IMR-90 (cell line): Measurements from ENCODE around the gene TSKU. TPM values are rescaled to one million over a fixed set of nuclear protein-coding genes. Genes with fewer than 3 reads are reported as not detected.
"Not testable (repeated sequence)": the region's sequence is repeated elsewhere in the genome, so short reads cannot be mapped to it uniquely, and the experiment has no call there.

ENCODE experiments used
- ATAC-seq: fragments of 200-7000 bp; cut with Tn5 transposase; 2 replicates; pipeline ENCODE4 v1.9.1; 2020; ENCODE audit warnings: low read depth, mild to moderate bottlenecking, moderate library complexity
- BruUV-seq: library from RNA; stranded (reverse); fragments of 400-500 nt; replicated peaks from 2 replicates; lab custom pipeline; 2021; lab: Mats Ljungman, UMichigan
- CTCF ChIA-PET: fragments of 300-600 bp; formaldehyde crosslinking; extraction: SDS; loops from one replicate; lab custom pipeline; 2021; ENCODE audit warnings: antibody characterized with exemption; lab: Yijun Ruan, JAX
- POLR2A ChIA-PET: fragments of 300-600 bp; sonication (Branson Sonifier 250); formaldehyde crosslinking; loops from one replicate; lab custom pipeline; 2022; ENCODE audit warnings: antibody characterized with exemption; ENCODE audit not compliant: unreplicated experiment; lab: Charles Lee
- DNase-seq: peaks from one replicate; pipeline ENCODE4 v3.0.0; 2013
- H2AFZ ChIP-seq: replicated peaks from 2 replicates; pipeline ENCODE3; 2013; ENCODE audit warnings: low read length, mild to moderate bottlenecking; ENCODE audit not compliant: poor library complexity
- H2AK5ac ChIP-seq: 2 replicates; pipeline ENCODE4 v1.6.1; 2013; ENCODE audit warnings: low read depth, low read length, inconsistent platforms
- H2AK9ac ChIP-seq: replicated peaks from 2 replicates; pipeline ENCODE3; 2013; ENCODE audit warnings: mild to moderate bottlenecking, low read depth, low read length, moderate library complexity; ENCODE audit not compliant: poor library complexity
- H2BK120ac ChIP-seq: 2 replicates; pipeline ENCODE4 v1.6.1; 2013; ENCODE audit warnings: low read depth, low read length, inconsistent platforms
- H2BK15ac ChIP-seq: 3 replicates; pipeline ENCODE4 v1.6.1; 2013; ENCODE audit warnings: low read depth, low read length, inconsistent platforms
- H2BK20ac ChIP-seq: 2 replicates; pipeline ENCODE4 v1.6.1; 2013; ENCODE audit warnings: low read depth, mild to moderate bottlenecking, inconsistent platforms, low read length, moderate library complexity
- H2BK5ac ChIP-seq: 2 replicates; pipeline ENCODE4 v1.6.1; 2013; ENCODE audit warnings: mild to moderate bottlenecking, low read depth, low read length, inconsistent platforms; ENCODE audit not compliant: poor library complexity, severe bottlenecking
- H3K14ac ChIP-seq: replicated peaks from 2 replicates; pipeline ENCODE4 v1.6.1; 2013; ENCODE audit warnings: low read depth, low read length, inconsistent platforms
- H3K18ac ChIP-seq: 2 replicates; pipeline ENCODE4 v1.6.1; 2013; ENCODE audit warnings: low read depth, low read length, control low read depth
- H3K23ac ChIP-seq: 2 replicates; pipeline ENCODE4 v1.6.1; 2013; ENCODE audit warnings: low read depth, low read length, inconsistent platforms
- H3K27ac ChIP-seq: 2 replicates; pipeline ENCODE4 v1.5.1; 2013; ENCODE audit warnings: mild to moderate bottlenecking, control low read depth, low read length; ENCODE audit not compliant: insufficient read depth
- H3K27me3 ChIP-seq: 2 replicates; pipeline ENCODE4 v1.6.1; 2013; ENCODE audit warnings: low read length; ENCODE audit not compliant: control insufficient read depth, insufficient read depth
- H3K36me3 ChIP-seq: 2 replicates; pipeline ENCODE4 v1.6.1; 2013; ENCODE audit warnings: low read length, mixed read lengths; ENCODE audit not compliant: control insufficient read depth, insufficient read depth
- H3K4ac ChIP-seq: 2 replicates; pipeline ENCODE4 v1.6.1; 2013; ENCODE audit warnings: low read depth, low read length, inconsistent platforms
- H3K4me1 ChIP-seq: 2 replicates; pipeline ENCODE4 v1.6.1; 2013; ENCODE audit warnings: low read length, mixed read lengths; ENCODE audit not compliant: control insufficient read depth, insufficient read depth
- H3K4me2 ChIP-seq: 2 replicates; pipeline ENCODE4 v1.6.1; 2013; ENCODE audit warnings: low read depth, mild to moderate bottlenecking, control low read depth, low read length, moderate library complexity
- H3K4me3 ChIP-seq: 2 replicates; pipeline ENCODE4 v1.5.1; 2013; ENCODE audit warnings: low read depth, mild to moderate bottlenecking, control low read depth, low read length, moderate library complexity; ENCODE audit not compliant: insufficient read depth
- H3K56ac ChIP-seq: 2 replicates; pipeline ENCODE4 v1.6.1; 2013; ENCODE audit warnings: low read length, inconsistent platforms; ENCODE audit not compliant: insufficient read depth; ENCODE audit errors: extremely low read depth
- H3K79me1 ChIP-seq, 2 experiments: 2 replicates each; pipeline ENCODE4 v1.6.1; 2013; ENCODE audit warnings: low read length in 2 of 2, inconsistent platforms in 1 of 2, low read depth in 1 of 2
- H3K9ac ChIP-seq: 2 replicates; pipeline ENCODE4 v1.6.1; 2013; ENCODE audit warnings: low read depth, low read length, control low read depth
- H3K9me1 ChIP-seq: 2 replicates; pipeline ENCODE4 v1.6.1; 2013; ENCODE audit warnings: low read length, inconsistent platforms; ENCODE audit not compliant: insufficient read depth
- H3K9me3 ChIP-seq: 2 replicates; pipeline ENCODE4 v1.6.1; 2013; ENCODE audit warnings: low read length; ENCODE audit not compliant: control insufficient read depth, insufficient read depth
- H4K20me1 ChIP-seq: 2 replicates; pipeline ENCODE4 v1.6.1; 2013; ENCODE audit warnings: low read length, inconsistent platforms; ENCODE audit not compliant: insufficient read depth
- H4K5ac ChIP-seq: 2 replicates; pipeline ENCODE4 v1.6.1; 2013; ENCODE audit warnings: mild to moderate bottlenecking, low read depth, low read length, control low read depth
- H4K8ac ChIP-seq, 2 experiments: 2 replicates each; pipeline ENCODE4 v1.6.1; 2013; ENCODE audit warnings: low read depth in 2 of 2, low read length in 2 of 2, control low read depth in 1 of 2, inconsistent platforms in 1 of 2
- H4K91ac ChIP-seq: 2 replicates; pipeline ENCODE4 v1.6.1; 2013; ENCODE audit warnings: low read depth, low read length, inconsistent platforms; ENCODE audit not compliant: insufficient read depth
- WGBS, 2 experiments: methylation state at CpG; one replicate each; pipeline versions ENCODE4 v1.1.5 to v1.1.7; 2013; ENCODE audit warnings: missing lambda C conversion rate in 2 of 2; ENCODE audit not compliant: insufficient read length in 1 of 2; ENCODE audit errors: extremely low coverage in 2 of 2; 5-methylcytosine and 5-hydroxymethylcytosine counted together
- dilution Hi-C: fragments of 300-500 bp; cut with HindIII; formaldehyde crosslinking; loops from one replicate; pipeline ENCODE4 v1.14.3; 2018; ENCODE audit warnings: low sequenced_read_pairs; ENCODE audit not compliant: unreplicated experiment
- in situ Hi-C: fragments of 300-500 bp; cut with MboI; formaldehyde crosslinking; loops from 3 replicates; pipeline ENCODE4 v1.14.3; 2019; ENCODE audit warnings: low sequenced_read_pairs, inconsistent platforms, mixed read lengths
- intact Hi-C: fragments of 100-400 bp; cut with micrococcal nuclease; formaldehyde crosslinking; loops from 2 replicates; pipeline ENCODE4 v1.10.0; 2022
- polyA plus RNA-seq, 3 experiments: library from polyadenylated mRNA; depleted of rRNA; stranded (reverse); fragments of >200 nt; gene quantifications; 2 replicates each; pipeline ENCODE4 v1.2.3, GENCODE V29; 2012; ENCODE audit warnings: low replicate concordance in 1 of 3
- total RNA-seq: library from RNA; depleted of rRNA; stranded (reverse); fragments of >200 nt; gene quantifications from 2 replicates; pipeline ENCODE4 v1.2.3, GENCODE V29; 2012

The TSKU gene
- total and polyA plus RNA-seq, 2 of the 4 experiments (the other 2 are of a cell fraction) = 6.8 to 26.6 TPM

DNA sequence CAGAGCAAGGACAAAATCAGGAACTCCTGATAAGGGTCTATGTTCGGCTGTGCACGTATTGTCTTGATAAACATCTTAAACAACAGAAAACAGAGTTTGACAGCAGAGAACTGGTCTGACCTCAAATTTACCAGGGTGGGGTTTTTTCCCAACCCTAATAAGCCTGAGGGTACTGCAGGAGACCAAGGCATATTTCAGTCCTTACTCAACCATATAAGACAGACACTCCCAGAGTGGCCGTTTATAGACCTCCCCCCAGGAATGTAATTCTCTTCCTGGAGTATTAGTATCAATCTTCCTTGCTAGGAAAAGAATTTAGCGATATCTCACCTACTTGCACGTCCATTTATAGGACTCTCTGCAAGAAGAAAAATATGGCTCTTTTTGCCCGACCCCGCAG, 32.5 kb downstream of the TSKU start:
- H3K27me3 ChIP-seq, H2BK120ac ChIP-seq, H4K8ac ChIP-seq, H3K14ac ChIP-seq, H3K36me3 ChIP-seq, H3K4me1 ChIP-seq, H2AK9ac ChIP-seq, H2BK5ac ChIP-seq, H3K18ac ChIP-seq, H3K56ac ChIP-seq, H3K4me3 ChIP-seq, CTCF ChIA-PET, H2AFZ ChIP-seq, H4K5ac ChIP-seq, H4K91ac ChIP-seq, H3K23ac ChIP-seq, H4K20me1 ChIP-seq, H3K9ac ChIP-seq, BruUV-seq, ATAC-seq, H2BK20ac ChIP-seq, dilution Hi-C loops, H3K79me1 ChIP-seq, POLR2A ChIA-PET, H3K9me1 ChIP-seq, H3K27ac ChIP-seq, H2BK15ac ChIP-seq, DNase-seq, intact Hi-C loops, H2AK5ac ChIP-seq, H3K4me2 ChIP-seq, H3K4ac ChIP-seq: not testable (repeated sequence)
- peaks cover 16% of the 10 kb centered on the region for H3K9me3 ChIP-seq
- in situ Hi-C loops = loop anchor here (10.0 kb wide), 1 partner anchor 219 kb away; the partner anchor contains the start of gene B3GNT6
- WGBS, 2 experiments = no CpG with 5 or more reads among the region's 7 CpGs
